ENCODE results near the gene COX6A1.

DNA sequence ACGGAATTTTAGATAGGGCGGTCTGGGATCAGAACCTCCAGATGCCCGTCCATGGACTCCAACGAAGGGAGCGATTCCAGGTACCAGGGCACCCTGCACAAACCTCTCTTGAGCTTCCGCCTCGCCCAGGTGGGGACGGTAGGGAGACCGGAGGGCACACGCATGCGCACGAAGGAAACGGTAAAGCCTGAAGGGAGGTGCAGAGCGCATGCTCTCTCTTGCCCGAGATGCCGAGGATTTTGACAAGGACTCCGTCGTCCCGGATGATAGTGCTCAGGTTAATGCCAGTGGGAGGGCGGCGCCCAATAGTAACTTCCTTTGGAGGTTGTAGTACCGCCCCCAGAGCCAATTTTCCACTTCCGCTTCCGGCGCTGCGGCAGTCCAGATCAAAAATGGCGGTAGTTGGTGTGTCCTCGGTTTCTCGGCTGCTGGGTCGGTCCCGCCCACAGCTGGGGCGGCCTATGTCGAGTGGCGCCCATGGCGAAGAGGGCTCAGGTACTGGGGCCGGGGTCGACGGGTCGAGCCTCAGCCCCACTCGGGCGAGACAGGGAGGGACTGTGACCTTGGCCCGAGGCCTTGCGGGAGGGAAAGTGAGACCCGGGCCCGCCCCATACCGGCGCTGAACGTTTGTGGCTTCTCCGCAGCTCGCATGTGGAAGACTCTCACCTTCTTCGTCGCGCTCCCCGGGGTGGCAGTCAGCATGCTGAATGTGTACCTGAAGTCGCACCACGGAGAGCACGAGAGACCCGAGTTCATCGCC, at the start of gene COX6A1:
- TF ChIP-seq, protein P1, sequence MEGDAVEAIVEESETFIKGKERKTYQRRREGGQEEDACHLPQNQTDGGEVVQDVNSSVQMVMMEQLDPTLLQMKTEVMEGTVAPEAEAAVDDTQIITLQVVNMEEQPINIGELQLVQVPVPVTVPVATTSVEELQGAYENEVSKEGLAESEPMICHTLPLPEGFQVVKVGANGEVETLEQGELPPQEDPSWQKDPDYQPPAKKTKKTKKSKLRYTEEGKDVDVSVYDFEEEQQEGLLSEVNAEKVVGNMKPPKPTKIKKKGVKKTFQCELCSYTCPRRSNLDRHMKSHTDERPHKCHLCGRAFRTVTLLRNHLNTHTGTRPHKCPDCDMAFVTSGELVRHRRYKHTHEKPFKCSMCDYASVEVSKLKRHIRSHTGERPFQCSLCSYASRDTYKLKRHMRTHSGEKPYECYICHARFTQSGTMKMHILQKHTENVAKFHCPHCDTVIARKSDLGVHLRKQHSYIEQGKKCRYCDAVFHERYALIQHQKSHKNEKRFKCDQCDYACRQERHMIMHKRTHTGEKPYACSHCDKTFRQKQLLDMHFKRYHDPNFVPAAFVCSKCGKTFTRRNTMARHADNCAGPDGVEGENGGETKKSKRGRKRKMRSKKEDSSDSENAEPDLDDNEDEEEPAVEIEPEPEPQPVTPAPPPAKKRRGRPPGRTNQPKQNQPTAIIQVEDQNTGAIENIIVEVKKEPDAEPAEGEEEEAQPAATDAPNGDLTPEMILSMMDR (IDR thresholded peaks at IDR 0.05; ENCODE audit: low read depth, low read length): no peak
- no peak for TF ChIP-seq EZH2phosphoT487 (IDR thresholded peaks at IDR 0.05; ENCODE audit: low read depth)

Data from OCI-LY3 (cell line).